NCI-H2029 treated with DMSO at 0.1 percent for 48 hours (cell line): Measurements from ENCODE around the gene PPP1R1C.
A peak's percentile ranks its signal among the peaks of the same experiment; 100 is the strongest.

Experiments
- DNase-seq: peaks from one replicate; lab custom pipeline; 2025; lab: John Stamatoyannopoulos, UW

PPP1R1C gene

DNA sequence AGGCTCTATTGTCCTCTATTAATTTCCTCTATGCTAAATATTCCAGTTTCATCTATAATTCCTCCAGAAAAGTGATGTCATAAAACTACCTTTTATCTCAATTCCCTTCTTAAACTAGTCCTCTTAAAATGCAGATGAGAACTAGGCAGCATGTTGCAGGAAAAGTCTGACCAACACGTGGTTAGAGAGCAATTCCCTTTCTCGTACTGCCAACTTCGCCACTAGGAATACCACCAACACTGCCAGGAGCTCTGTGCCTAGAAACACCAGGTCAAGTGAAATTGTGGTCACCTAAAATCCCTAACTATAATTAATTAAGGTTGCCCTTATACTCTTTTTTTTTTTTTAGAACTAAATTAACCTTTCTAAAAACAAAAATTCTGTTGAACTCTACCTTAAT is 127.7 kb downstream of the PPP1R1C start:
- no peak for DNase-seq

DNA sequence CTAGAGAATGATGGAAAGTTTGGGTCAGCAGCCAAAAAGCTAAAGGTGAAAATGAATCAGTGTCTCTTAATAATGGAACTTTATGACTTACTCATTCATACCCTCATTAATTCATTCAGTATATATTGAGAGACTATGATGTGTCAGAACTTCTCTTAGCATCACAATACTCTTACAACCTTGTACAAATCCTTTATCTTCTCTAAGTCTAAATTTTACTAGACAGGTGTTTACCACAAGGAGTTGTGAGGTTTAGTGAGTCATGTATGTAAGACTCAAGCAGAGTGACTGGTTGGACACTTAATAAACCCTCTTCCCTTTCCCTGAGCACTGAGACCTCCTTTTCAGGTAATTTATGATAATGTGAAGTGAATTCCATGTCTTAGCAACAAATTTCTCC is 129.6 kb downstream of the PPP1R1C start:
- DNase-seq: no peak

DNA sequence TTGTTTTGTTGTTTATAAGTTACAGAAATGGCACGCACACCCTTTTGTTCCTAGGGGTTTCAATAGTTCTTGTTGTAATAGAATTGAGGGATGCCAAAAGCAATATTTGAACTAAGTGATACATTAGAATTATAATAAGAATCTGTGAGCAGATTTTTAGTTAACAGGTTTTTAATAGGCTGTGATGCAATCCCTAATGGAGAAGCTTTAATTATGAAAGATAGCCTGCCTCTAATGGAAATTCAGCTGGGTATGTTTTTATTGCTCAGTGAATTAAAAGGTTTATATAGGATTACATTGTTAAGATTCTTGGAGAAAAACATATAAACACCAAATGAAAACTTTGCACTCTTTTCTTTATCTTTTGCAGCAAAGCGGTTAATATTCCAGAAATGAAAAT is 131.1 kb downstream of the PPP1R1C start:
- DNase-seq: no peak

DNA sequence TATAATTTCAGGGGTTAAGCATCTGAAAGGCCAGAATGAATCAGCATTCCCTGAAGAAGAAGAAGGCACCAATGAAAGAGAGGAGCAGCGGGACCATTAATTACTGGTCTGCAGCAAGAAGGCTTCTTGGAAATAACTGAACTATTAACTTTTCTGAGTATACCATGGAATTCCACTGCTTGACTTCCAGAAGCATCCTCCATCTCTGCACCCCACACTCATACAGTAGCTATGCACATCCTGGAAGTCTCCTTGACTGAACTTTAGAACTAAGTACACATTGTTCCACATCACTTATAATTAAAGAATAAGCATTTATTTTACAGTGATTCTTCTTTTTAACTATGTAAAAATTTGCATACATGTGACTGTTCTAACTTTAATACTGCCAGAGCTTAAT is 131.5 kb downstream of the PPP1R1C start:
- DNase-seq: no peak

DNA sequence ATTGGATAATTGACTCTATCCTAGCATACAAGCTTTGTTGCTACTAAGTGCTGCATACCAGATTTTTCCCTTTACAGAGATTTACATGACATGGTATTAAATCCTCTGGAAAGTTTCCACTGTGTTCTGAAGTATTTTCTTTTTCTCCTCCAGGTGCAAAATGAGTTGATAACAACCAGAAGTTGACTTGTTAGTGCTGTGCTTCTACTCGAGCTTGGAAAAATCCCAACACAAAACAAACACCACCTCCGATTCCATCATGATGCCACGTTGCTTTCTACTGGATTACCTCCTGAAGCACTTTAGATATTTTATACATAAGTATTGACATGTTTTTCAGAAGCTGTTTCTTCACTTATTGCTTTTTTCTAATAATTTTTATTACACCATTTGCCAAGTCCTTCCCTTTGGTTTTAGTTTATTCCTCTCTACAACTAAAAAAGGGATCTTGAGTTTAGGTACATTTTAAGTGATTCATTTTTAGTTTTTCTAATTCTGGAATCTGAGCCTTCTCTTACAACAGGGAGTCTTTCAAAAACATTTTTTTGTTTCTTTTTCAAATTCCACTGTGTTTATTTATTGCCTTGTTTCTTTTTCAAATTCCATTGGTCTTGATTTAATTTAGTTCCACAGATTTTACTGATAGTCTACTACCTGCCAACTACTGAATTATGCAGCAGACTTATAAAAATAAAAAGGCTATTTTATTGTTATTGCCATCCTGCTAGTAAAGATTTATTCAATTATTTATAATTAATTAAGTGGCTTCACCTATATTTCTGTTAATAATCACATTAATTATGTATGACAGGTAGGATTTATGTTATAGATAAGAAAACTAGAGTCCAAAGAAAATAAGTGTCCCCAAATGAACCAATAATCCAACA is 143.4 kb downstream of the PPP1R1C start:
- no peak for DNase-seq

DNA sequence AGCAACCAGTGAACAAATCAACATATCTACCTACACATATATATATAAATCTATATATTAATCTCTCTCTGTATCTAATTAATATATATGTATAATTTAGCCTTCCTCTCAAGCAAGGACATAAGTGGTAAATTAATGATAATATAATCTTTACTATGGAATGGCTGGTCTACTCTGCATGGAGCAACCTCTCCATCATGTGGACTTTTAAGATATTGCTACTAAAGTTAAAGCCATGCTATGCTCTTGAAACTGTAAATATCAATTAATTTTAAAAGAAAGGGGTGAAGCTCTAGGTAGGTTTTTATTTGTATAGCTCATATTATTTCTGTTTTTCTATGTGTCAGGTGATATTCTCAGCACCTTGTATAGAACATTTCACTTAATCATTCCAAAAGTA is 147.0 kb downstream of the PPP1R1C start:
- DNase-seq: peak; percentile 10

DNA sequence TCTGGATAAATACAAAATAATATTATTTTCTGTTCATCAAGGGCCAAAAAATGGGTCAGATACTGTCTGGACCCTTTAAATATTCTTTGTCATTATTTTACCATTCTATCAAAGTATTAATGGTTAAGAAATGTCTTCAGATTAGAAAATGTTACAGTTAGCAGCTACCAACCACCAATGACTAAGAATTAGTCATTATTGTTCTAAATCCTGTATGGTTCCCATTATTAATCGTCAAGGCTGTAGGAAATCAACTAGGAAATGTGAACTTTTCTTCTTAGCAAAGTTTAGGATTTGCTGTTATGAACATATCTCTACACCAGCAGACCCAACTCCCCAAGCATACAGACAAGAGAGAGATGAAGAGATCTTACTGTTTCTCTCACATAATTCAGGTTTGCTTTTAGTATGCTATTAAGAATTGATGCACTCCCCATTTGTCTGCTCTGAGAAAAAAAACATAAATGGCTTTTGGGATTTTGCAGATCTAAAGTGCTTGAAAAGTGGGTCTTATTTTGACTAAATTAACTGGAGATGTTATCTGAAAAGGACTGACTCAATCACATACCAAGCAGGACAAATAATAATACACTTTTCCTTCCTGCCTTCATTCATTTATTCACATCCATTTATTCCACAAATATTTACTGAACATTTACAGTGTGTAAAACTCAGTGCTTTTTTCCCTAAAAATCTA is 147.7 kb downstream of the PPP1R1C start:
- DNase-seq: no peak

DNA sequence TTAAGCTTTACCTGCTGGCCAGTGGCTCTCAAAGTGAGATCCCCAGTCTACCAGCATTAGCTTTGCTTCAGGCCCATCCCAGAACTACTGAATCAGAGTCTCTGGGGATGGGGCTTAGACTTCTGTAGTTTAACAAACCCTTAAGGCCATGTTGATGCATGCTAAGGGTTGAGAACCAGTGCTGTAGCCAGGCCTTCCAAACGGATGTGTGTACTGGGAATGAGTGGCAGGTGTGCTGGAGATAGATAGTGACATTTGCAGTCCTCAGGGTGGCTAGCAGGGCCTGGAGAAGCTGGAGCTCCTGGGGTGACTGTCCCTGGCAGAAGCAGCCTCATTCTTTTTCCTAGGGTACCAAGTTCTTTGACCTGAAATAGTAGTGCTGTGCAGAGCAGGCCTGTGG is 148.5 kb downstream of the PPP1R1C start:
- no peak for DNase-seq

DNA sequence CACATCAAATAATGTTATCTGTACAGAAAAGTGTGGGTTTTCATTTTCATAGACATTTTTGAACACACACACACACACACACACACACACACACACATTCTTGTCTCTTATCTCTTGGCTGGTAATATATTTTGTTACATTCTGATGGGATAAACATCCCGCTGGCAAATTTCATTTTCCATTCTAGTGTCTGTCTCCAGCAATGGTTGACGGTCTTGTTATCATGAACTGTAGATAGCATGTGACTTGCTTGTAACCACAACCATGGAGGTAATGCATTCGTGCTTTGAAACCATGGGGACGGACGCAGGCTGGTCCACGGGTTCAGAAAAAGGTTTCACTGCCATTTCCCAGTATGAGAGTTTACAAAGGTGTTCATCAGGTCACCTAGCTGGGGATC is 156.4 kb downstream of the PPP1R1C start:
- DNase-seq: no peak

DNA sequence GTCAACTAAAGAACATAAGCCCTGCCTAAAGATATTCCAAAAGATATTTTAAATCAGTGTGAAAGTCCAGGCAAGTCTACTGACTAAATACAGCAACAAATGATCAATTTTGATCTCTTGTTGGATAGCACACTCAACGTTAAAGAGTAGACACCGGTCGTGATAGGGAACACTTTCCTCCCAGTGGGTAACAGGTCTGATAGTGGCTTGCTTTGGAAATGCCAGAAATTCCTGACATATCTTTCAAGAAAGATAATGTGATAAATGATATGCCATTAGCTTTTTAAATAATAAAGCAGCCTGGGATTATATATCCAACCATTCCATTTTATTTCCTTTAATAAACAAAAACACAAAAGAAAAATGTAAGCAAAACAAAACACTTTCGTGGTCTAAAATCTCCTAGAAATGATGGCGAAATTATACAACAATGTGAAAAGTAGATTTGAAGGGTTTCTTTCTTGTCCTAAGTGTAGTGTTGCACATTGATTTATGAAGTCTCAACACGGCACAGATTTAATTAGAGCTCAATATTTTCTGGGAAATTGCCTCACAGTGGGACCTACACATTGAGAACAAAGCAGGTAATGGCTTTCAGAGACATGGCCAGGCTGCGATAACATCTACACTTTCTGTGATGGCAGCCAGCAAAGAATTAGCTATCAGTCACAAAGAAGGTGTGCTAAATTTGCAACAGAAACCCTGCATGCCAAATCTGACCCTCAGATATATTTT is 158.6 kb downstream of the PPP1R1C start:
- no peak for DNase-seq

DNA sequence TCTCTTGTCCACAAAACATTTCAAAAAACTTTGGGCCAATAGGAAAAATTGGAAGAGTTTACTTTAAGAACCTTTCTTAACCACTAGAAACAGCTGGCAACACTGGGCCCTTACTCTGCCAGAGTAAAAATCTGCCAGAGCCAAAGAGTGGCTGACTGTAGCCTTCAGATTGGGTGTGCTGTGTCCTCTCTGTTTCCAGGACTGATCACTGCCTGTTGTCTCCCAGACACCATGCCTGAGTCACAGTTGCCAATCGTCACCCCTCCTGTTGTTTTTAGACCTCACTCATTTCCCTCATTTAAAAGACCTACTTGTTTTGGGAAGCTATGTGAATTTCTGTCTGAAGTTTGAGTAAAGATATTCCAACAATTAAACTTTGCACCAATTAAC is 159.1 kb downstream of the PPP1R1C start:
- DNase-seq: no peak

DNA sequence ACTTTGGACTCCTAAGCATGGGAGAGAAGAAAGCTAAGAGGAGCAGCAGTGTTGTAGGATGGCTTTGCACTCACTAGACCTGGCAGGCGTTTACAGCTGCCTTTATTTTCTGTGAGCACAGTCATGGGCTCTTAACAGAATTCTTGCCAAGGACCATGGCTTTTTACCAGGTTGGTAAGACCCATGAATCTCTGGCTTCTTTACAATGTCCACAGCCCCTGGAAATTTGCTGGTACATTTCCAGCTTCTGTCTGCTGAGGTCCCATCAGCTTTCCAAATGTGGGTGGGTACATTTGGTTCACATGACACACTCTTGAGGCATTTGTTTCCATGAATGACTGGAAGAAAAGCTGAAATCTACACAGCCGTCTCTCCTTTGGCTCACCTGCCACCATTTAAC is 162.7 kb downstream of the PPP1R1C start:
- no peak for DNase-seq

DNA sequence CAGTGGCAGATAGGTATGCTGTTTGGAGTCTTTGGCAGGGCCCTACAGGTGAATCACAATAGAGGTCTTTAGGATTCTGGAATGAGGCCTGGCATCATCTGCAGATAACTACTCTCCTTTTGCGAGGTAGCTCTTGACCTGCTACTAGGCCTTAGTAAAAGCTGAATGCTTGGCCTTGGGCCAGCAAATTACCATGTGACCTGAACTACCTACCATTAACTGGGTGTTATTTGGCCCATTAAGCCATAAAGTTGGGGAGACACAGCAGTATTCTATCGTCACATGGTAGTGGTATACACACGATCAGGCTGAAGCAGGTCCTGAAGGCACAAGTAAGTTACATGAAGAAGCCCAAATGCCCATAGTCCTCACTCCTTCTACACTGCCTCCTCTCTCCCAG is 178.2 kb downstream of the PPP1R1C start:
- DNase-seq: no peak

DNA sequence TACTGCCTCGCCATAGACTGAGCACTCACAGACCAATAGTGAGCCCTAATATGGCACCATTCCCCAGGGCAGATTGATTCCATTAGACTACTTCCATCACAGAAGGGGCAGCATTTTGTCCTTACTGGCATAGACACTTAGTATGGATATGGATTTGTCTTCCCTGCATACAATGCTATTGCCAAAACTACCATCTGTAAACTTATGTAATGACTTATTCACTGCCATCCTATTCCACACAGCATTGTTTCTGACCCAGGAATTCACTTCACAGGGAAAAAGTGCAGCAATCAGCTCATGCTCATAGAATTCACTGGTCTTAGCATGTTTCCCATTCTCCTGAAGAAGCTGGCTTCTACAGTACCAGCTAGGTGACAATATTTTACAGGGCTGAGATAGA is 179.0 kb downstream of the PPP1R1C start:
- no peak for DNase-seq

DNA sequence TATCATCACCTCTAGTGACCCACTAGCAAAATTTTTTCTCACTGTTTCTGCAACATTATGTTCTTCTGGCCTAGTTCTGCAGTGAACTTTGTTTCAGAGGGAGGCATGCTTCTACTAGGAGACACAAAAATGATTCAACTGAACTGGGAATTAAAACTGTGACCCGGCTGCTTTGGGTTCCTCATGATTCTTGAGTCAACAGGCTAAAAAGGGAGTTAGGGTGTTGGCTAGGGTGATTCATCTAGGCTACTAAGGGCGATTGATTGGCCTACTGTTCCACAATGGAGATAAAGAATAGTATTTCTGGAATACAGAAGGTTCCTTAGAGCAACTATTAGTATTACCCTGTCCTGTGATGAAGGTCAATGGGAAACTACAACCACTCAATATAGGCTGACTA is 179.5 kb downstream of the PPP1R1C start:
- no peak for DNase-seq

DNA sequence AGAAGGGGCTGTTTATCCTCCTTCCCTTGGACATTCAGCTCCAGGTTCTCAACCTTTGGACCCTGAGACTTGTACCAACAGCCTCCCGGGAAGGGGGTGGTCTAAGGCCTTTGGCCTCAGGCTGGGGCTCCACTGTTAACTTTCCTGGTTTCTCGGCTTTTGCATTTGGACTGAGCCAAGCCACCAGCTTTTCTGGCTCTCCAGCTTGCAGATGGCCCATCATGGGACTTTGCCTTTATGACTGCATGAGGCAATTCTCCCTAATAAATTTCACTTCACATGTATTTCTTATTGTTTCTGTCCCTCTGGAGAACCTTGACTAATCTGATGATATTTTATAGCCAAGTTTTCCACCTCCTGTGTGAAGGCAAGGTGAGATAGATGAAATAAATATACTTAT is 180.8 kb downstream of the PPP1R1C start:
- no peak for DNase-seq

DNA sequence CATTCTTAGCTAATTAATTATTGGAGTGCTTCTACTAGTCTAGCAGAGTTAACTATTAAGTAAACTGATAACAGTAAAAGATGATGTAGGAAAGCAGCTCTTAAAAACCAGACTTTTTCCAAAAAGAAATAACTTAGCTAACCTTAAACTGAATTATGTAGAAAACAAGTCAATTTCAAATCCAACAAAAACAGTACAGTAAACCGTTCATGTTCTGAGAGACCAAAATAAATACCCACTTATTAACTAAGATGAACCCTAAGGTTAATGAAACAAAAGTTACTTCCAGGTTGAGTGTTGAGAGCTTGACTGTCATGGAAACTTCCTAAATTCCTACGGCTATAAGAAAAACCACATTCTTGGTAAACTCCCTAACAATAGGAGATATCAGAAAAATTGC is 181.2 kb downstream of the PPP1R1C start:
- DNase-seq: no peak
